Measurements from ENCODE around the gene DTNB.

Gene DTNB

DNA sequence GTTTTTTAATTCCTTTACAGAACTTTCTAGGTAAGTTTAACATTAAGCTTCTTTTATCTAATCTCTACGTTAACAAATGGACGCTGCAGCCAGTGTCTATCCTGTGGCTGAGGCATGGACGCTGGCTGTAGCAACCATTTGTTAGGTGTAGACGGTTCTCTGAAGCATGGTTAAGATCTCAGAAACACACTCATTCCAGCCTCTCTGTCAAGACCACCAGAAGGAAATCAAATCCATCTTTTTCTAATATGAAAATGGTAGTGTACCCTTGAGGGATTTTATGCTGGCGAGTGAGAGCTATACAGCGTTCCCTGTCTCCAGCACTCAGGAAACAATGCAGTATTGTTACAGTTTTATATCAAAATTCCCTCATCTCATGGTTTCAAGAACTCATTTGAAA is 78.0 kb downstream of the DTNB start:
- Histone ChIP-seq H3K9me3 (ENCODE audit: control insufficient read depth in 2 of 2, low read length in 2 of 2) (no peaks in the 10 kb centered on the region), H3K27me3 (ENCODE audit: control insufficient read depth in 2 of 2, insufficient read depth in 2 of 2, low read length in 2 of 2) (no peaks in the 10 kb centered on the region), H3K36me3 (ENCODE audit: control insufficient read depth in 2 of 2, insufficient read depth in 2 of 2, low read length in 2 of 2) (no peaks in the 10 kb centered on the region), H3K27ac (ENCODE audit: low read depth in 2 of 2, low read length in 2 of 2) (no peak overlapping the region), H3K9ac (ENCODE audit: low read depth in 1 of 2, low read length in 2 of 2) (no peak overlapping the region), H3K4me3 (ENCODE audit: low read length in 2 of 2) (no peak overlapping the region), H3K4me1 (ENCODE audit: control insufficient read depth in 2 of 2, insufficient read depth in 2 of 2, low read length in 2 of 2) (no peaks in the 10 kb centered on the region)

GRCh38 chr2:25594991-25595390 is 78.4 kb downstream of the DTNB start:
- no peaks in the 10 kb centered on the region for H3K9me3 ChIP-seq (ENCODE audit: control insufficient read depth in 2 of 2, low read length in 2 of 2)
- H3K4me1 ChIP-seq (ENCODE audit: control insufficient read depth in 2 of 2, insufficient read depth in 2 of 2, low read length in 2 of 2) = no peaks in the 10 kb centered on the region
- H3K27me3 ChIP-seq (ENCODE audit: control insufficient read depth in 2 of 2, insufficient read depth in 2 of 2, low read length in 2 of 2) = no peaks in the 10 kb centered on the region
- H3K27ac ChIP-seq (ENCODE audit: low read depth in 2 of 2, low read length in 2 of 2) = no peak overlapping the region
- no peak overlapping the region for H3K9ac ChIP-seq (ENCODE audit: low read depth in 1 of 2, low read length in 2 of 2)
- no peak overlapping the region for H3K4me3 ChIP-seq (ENCODE audit: low read length in 2 of 2)
- H3K36me3 ChIP-seq (ENCODE audit: control insufficient read depth in 2 of 2, insufficient read depth in 2 of 2, low read length in 2 of 2) = no peaks in the 10 kb centered on the region

DNA sequence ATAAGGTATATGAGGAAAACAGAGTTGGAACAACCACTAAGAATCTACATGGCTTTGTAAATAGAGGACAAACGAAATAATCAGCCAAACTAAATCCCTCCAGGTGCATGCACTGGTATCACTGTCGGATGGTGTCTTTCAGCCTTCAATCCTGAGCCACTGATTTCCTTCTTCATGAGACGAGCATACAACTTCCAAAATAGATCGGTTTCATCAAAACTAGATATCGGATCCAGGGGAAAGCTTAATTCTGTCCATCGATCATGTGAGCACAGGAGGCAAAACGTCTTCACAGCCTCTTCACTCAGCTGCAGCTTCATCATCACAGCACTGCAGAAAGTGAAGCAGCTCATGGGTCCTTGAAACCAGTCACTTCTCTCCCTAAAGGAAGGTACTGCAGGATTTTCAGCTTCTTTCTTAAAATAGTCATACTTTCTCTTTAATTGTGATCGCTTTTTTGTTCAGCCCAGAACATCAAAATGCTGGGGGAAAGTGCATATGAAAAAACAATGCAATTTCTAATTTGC is 80.5 kb downstream of the DTNB start:
- H3K27ac ChIP-seq (ENCODE audit: low read depth in 2 of 2, low read length in 2 of 2) = no peak overlapping the region
- no peaks in the 10 kb centered on the region for H3K4me1 ChIP-seq (ENCODE audit: control insufficient read depth in 2 of 2, insufficient read depth in 2 of 2, low read length in 2 of 2)
- H3K36me3 ChIP-seq (ENCODE audit: control insufficient read depth in 2 of 2, insufficient read depth in 2 of 2, low read length in 2 of 2) = no peaks in the 10 kb centered on the region
- H3K9ac ChIP-seq (ENCODE audit: low read depth in 1 of 2, low read length in 2 of 2) = no peak overlapping the region
- no peaks in the 10 kb centered on the region for H3K9me3 ChIP-seq (ENCODE audit: control insufficient read depth in 2 of 2, low read length in 2 of 2)
- H3K27me3 ChIP-seq (ENCODE audit: control insufficient read depth in 2 of 2, insufficient read depth in 2 of 2, low read length in 2 of 2) = no peaks in the 10 kb centered on the region
- no peak overlapping the region for H3K4me3 ChIP-seq (ENCODE audit: low read length in 2 of 2)

- no peaks in the 10 kb centered on the region for H3K36me3 ChIP-seq (ENCODE audit: control insufficient read depth in 2 of 2, insufficient read depth in 2 of 2, low read length in 2 of 2)
- no peaks in the 10 kb centered on the region for H3K9me3 ChIP-seq (ENCODE audit: control insufficient read depth in 2 of 2, low read length in 2 of 2)
- no peak overlapping the region for H3K4me3 ChIP-seq (ENCODE audit: low read length in 2 of 2)
- no peak overlapping the region for H3K27ac ChIP-seq (ENCODE audit: low read depth in 2 of 2, low read length in 2 of 2)
- H3K27me3 ChIP-seq (ENCODE audit: control insufficient read depth in 2 of 2, insufficient read depth in 2 of 2, low read length in 2 of 2) = no peaks in the 10 kb centered on the region
- no peaks in the 10 kb centered on the region for H3K4me1 ChIP-seq (ENCODE audit: control insufficient read depth in 2 of 2, insufficient read depth in 2 of 2, low read length in 2 of 2)
- H3K9ac ChIP-seq (ENCODE audit: low read depth in 1 of 2, low read length in 2 of 2) = no peak overlapping the region
Observed at GRCh38 chr2:25590921-25591505, 82.4 kb downstream of the DTNB start.

GRCh38 chr2:25589676-25590205 is 83.6 kb downstream of the DTNB start:
- Histone ChIP-seq H3K27ac (ENCODE audit: low read depth in 2 of 2, low read length in 2 of 2) (no peak overlapping the region), H3K27me3 (ENCODE audit: control insufficient read depth in 2 of 2, insufficient read depth in 2 of 2, low read length in 2 of 2) (no peaks in the 10 kb centered on the region), H3K4me1 (ENCODE audit: control insufficient read depth in 2 of 2, insufficient read depth in 2 of 2, low read length in 2 of 2) (no peaks in the 10 kb centered on the region), H3K9ac (ENCODE audit: low read depth in 1 of 2, low read length in 2 of 2) (no peak overlapping the region), H3K4me3 (ENCODE audit: low read length in 2 of 2) (no peak overlapping the region), H3K9me3 (ENCODE audit: control insufficient read depth in 2 of 2, low read length in 2 of 2) (no peaks in the 10 kb centered on the region), H3K36me3 (ENCODE audit: control insufficient read depth in 2 of 2, insufficient read depth in 2 of 2, low read length in 2 of 2) (no peaks in the 10 kb centered on the region)

DNA sequence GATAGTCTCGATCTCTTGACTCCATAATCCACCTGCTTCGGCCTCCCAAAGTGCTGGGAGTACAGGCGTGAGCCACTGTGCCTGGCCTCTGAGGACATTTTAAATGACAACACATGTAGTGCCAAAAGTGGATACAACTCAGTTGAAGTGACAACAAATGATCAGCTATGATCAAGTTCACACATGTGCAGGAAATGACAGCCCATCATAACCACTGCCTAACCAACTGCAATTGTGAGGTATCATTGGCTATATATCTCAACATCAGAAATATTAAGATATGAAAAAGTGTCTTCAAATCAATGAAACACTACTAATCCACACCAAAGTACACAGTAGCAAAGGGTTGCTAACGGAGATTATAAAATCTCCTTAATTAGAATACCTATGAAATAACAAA is 84.8 kb downstream of the DTNB start:
- Histone ChIP-seq H3K4me1 (ENCODE audit: control insufficient read depth in 2 of 2, insufficient read depth in 2 of 2, low read length in 2 of 2) (no peaks in the 10 kb centered on the region), H3K9ac (ENCODE audit: low read depth in 1 of 2, low read length in 2 of 2) (no peak overlapping the region), H3K36me3 (ENCODE audit: control insufficient read depth in 2 of 2, insufficient read depth in 2 of 2, low read length in 2 of 2) (no peaks in the 10 kb centered on the region), H3K9me3 (ENCODE audit: control insufficient read depth in 2 of 2, low read length in 2 of 2) (no peaks in the 10 kb centered on the region), H3K27me3 (ENCODE audit: control insufficient read depth in 2 of 2, insufficient read depth in 2 of 2, low read length in 2 of 2) (no peaks in the 10 kb centered on the region), H3K27ac (ENCODE audit: low read depth in 2 of 2, low read length in 2 of 2) (no peak overlapping the region), H3K4me3 (ENCODE audit: low read length in 2 of 2) (no peak overlapping the region)

- H3K27me3 ChIP-seq (ENCODE audit: control insufficient read depth in 2 of 2, insufficient read depth in 2 of 2, low read length in 2 of 2) = no peaks in the 10 kb centered on the region
Observed at GRCh38 chr2:25587361-25587760, 86.0 kb downstream of the DTNB start.

GRCh38 chr2:25586726-25587144 is 86.6 kb downstream of the DTNB start:
- Histone ChIP-seq H3K36me3 (ENCODE audit: control insufficient read depth in 2 of 2, insufficient read depth in 2 of 2, low read length in 2 of 2) (no peaks in the 10 kb centered on the region), H3K9me3 (ENCODE audit: control insufficient read depth in 2 of 2, low read length in 2 of 2) (no peaks in the 10 kb centered on the region), H3K9ac (ENCODE audit: low read depth in 1 of 2, low read length in 2 of 2) (no peak overlapping the region), H3K4me1 (ENCODE audit: control insufficient read depth in 2 of 2, insufficient read depth in 2 of 2, low read length in 2 of 2) (no peaks in the 10 kb centered on the region), H3K27ac (ENCODE audit: low read depth in 2 of 2, low read length in 2 of 2) (no peak overlapping the region), H3K27me3 (ENCODE audit: control insufficient read depth in 2 of 2, insufficient read depth in 2 of 2, low read length in 2 of 2) (no peaks in the 10 kb centered on the region), H3K4me3 (ENCODE audit: low read length in 2 of 2) (no peak overlapping the region)

More at GRCh38 chr2:25587361-25587760, 86.0 kb downstream of the DTNB start:
- Histone ChIP-seq H3K9me3 (ENCODE audit: control insufficient read depth in 2 of 2, low read length in 2 of 2) (no peaks in the 10 kb centered on the region), H3K4me3 (ENCODE audit: low read length in 2 of 2) (no peak overlapping the region), H3K9ac (ENCODE audit: low read depth in 1 of 2, low read length in 2 of 2) (no peak overlapping the region), H3K4me1 (ENCODE audit: control insufficient read depth in 2 of 2, insufficient read depth in 2 of 2, low read length in 2 of 2) (no peaks in the 10 kb centered on the region), H3K36me3 (ENCODE audit: control insufficient read depth in 2 of 2, insufficient read depth in 2 of 2, low read length in 2 of 2) (no peaks in the 10 kb centered on the region), H3K27ac (ENCODE audit: low read depth in 2 of 2, low read length in 2 of 2) (no peak overlapping the region)

- no peak overlapping the region for H3K4me3 ChIP-seq (ENCODE audit: low read length in 2 of 2)
- no peaks in the 10 kb centered on the region for H3K36me3 ChIP-seq (ENCODE audit: control insufficient read depth in 2 of 2, insufficient read depth in 2 of 2, low read length in 2 of 2)
- no peaks in the 10 kb centered on the region for H3K27me3 ChIP-seq (ENCODE audit: control insufficient read depth in 2 of 2, insufficient read depth in 2 of 2, low read length in 2 of 2)
- H3K9ac ChIP-seq (ENCODE audit: low read depth in 1 of 2, low read length in 2 of 2) = no peak overlapping the region
- H3K27ac ChIP-seq (ENCODE audit: low read depth in 2 of 2, low read length in 2 of 2) = no peak overlapping the region
- no peaks in the 10 kb centered on the region for H3K9me3 ChIP-seq (ENCODE audit: control insufficient read depth in 2 of 2, low read length in 2 of 2)
- H3K4me1 ChIP-seq (ENCODE audit: control insufficient read depth in 2 of 2, insufficient read depth in 2 of 2, low read length in 2 of 2) = no peaks in the 10 kb centered on the region
Observed at GRCh38 chr2:25585189-25585588, 88.2 kb downstream of the DTNB start.

DNA sequence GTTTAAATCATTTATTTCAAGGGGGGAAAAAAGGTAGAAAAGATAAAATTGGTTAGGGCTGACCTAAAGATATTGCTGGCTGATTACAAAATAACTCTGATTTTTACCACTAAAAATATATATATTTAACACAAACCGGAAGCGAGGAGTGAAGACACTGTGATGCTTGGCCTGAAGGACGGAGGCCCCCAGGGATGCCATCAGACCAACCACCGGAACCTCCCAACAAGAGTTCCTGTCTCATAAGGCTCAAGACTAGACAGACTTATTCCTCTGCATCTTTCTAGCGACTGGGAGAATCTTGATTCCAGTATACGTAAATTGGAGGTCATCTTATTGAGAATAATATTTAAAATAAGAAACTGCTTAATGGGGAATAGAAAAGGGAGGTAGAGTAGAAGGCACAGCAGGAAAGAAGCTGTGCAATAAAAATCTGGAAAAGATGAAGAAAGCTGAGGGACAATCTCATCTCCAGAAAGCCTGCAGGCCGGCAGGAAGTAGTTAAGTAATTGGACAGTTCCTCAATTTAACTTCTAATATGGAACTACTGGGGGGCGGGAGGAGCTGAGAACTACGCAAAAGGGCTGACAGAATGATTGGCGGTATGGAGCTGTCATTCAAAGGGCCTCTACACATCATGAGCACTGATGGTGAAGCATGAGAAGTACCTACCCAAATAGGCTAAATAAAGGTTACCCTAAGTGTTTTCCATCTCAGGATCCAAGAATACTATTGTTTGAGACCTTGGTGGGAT is 91.1 kb downstream of the DTNB start:
- H3K27ac ChIP-seq (ENCODE audit: low read depth in 2 of 2, low read length in 2 of 2) = no peak overlapping the region
- H3K36me3 ChIP-seq (ENCODE audit: control insufficient read depth in 2 of 2, insufficient read depth in 2 of 2, low read length in 2 of 2) = no peaks in the 10 kb centered on the region
- H3K9ac ChIP-seq (ENCODE audit: low read depth in 1 of 2, low read length in 2 of 2) = no peak overlapping the region
- no peaks in the 10 kb centered on the region for H3K9me3 ChIP-seq (ENCODE audit: control insufficient read depth in 2 of 2, low read length in 2 of 2)
- H3K4me1 ChIP-seq (ENCODE audit: control insufficient read depth in 2 of 2, insufficient read depth in 2 of 2, low read length in 2 of 2) = no peaks in the 10 kb centered on the region
- H3K4me3 ChIP-seq (ENCODE audit: low read length in 2 of 2) = no peak overlapping the region
- no peaks in the 10 kb centered on the region for H3K27me3 ChIP-seq (ENCODE audit: control insufficient read depth in 2 of 2, insufficient read depth in 2 of 2, low read length in 2 of 2)
